Measurements from ENCODE around the gene DOCK8. TPM values are rescaled to one million over a fixed set of nuclear protein-coding genes. Genes with fewer than 3 reads are reported as not detected.

Gene DOCK8
- total RNA-seq, 1 donor from 2014 or later: 3.8 TPM

- Histone ChIP-seq H3K4me3 (ENCODE audit: low read depth, low read length) (no peak overlapping the region), H3K27me3 (ENCODE audit: control insufficient read depth, insufficient read depth, low read length) (no peaks in the 10 kb centered on the region), H3K36me3 (ENCODE audit: control insufficient read depth, insufficient read depth, low read length) (no peaks in the 10 kb centered on the region)
- no peak for TF ChIP-seq CTCF (IDR thresholded peaks at IDR 0.05; ENCODE audit: insufficient read depth, low read length, poor library complexity, severe bottlenecking)
- DNase-seq (ENCODE audit: low read depth): no peak
These were observed 212.3 kb downstream of the DOCK8 start for GRCh38 chr9:426976-427375.

GRCh38 chr9:431701-432100 is 217.0 kb downstream of the DOCK8 start:
- H3K36me3 ChIP-seq (ENCODE audit: control insufficient read depth, insufficient read depth, low read length): no peaks in the 10 kb centered on the region
- H3K4me3 ChIP-seq (ENCODE audit: low read depth, low read length): no peak overlapping the region
- DNase-seq (ENCODE audit: low read depth): no peak
- no peak for TF ChIP-seq CTCF (IDR thresholded peaks at IDR 0.05; ENCODE audit: insufficient read depth, low read length, poor library complexity, severe bottlenecking)
- H3K27me3 ChIP-seq (ENCODE audit: control insufficient read depth, insufficient read depth, low read length): no peaks in the 10 kb centered on the region

- TF ChIP-seq CTCF (IDR thresholded peaks at IDR 0.05; ENCODE audit: insufficient read depth, low read length, poor library complexity, severe bottlenecking): no peak
- Histone ChIP-seq H3K4me3 (ENCODE audit: low read depth, low read length) (no peak overlapping the region), H3K27me3 (ENCODE audit: control insufficient read depth, insufficient read depth, low read length) (no peaks in the 10 kb centered on the region), H3K36me3 (ENCODE audit: control insufficient read depth, insufficient read depth, low read length) (no peaks in the 10 kb centered on the region)
- DNase-seq (ENCODE audit: low read depth): no peak
These were observed 221.8 kb downstream of the DOCK8 start for GRCh38 chr9:436482-436881.

GRCh38 chr9:437066-437465 is 222.4 kb downstream of the DOCK8 start:
- no peak overlapping the region for H3K4me3 ChIP-seq (ENCODE audit: low read depth, low read length)
- DNase-seq (ENCODE audit: low read depth): no peak
- H3K36me3 ChIP-seq (ENCODE audit: control insufficient read depth, insufficient read depth, low read length): no peaks in the 10 kb centered on the region
- H3K27me3 ChIP-seq (ENCODE audit: control insufficient read depth, insufficient read depth, low read length): no peaks in the 10 kb centered on the region
- no peak for TF ChIP-seq CTCF (IDR thresholded peaks at IDR 0.05; ENCODE audit: insufficient read depth, low read length, poor library complexity, severe bottlenecking)

GRCh38 chr9:437574-438001 is 222.9 kb downstream of the DOCK8 start:
- DNase-seq (ENCODE audit: low read depth): no peak
- Histone ChIP-seq H3K4me3 (ENCODE audit: low read depth, low read length) (no peak overlapping the region), H3K27me3 (ENCODE audit: control insufficient read depth, insufficient read depth, low read length) (no peaks in the 10 kb centered on the region), H3K36me3 (ENCODE audit: control insufficient read depth, insufficient read depth, low read length) (no peaks in the 10 kb centered on the region)
- TF ChIP-seq CTCF (IDR thresholded peaks at IDR 0.05; ENCODE audit: insufficient read depth, low read length, poor library complexity, severe bottlenecking): no peak

- no peaks in the 10 kb centered on the region for H3K27me3 ChIP-seq (ENCODE audit: control insufficient read depth, insufficient read depth, low read length)
- no peaks in the 10 kb centered on the region for H3K36me3 ChIP-seq (ENCODE audit: control insufficient read depth, insufficient read depth, low read length)
- no peak overlapping the region for H3K4me3 ChIP-seq (ENCODE audit: low read depth, low read length)
- no peak for TF ChIP-seq CTCF (IDR thresholded peaks at IDR 0.05; ENCODE audit: insufficient read depth, low read length, poor library complexity, severe bottlenecking)
- DNase-seq (ENCODE audit: low read depth): no peak
These were observed 223.4 kb downstream of the DOCK8 start for GRCh38 chr9:438066-438465.
